Effector memory CD4-positive, alpha-beta T cell (primary cell): ENCODE measurements around the gene SMIM5.
A peak's percentile ranks its signal among the peaks of the same experiment; 100 is the strongest.

Experiments
- DNase-seq, 3 donors: peaks; one replicate each; pipeline ENCODE4 v3.0.0-alpha.2; 2020
- H3K27ac ChIP-seq: 2 replicates; pipeline ENCODE4 v1.7.0; 2013; ENCODE audit warnings: mild to moderate bottlenecking, low read length, moderate library complexity; ENCODE audit not compliant: insufficient read depth, poor library complexity, severe bottlenecking
- H3K27me3 ChIP-seq: replicated peaks from 2 replicates; pipeline ENCODE4 v1.7.0; 2013; ENCODE audit warnings: mild to moderate bottlenecking, low read length; ENCODE audit not compliant: insufficient read depth, control insufficient read depth, poor library complexity, severe bottlenecking
- H3K36me3 ChIP-seq: 2 replicates; pipeline ENCODE4 v1.7.0; 2013; ENCODE audit warnings: mild to moderate bottlenecking, low read length, moderate library complexity; ENCODE audit not compliant: control insufficient read depth, insufficient read depth
- H3K4me1 ChIP-seq: 2 replicates; pipeline ENCODE4 v1.7.0; 2013; ENCODE audit warnings: low read length, mild to moderate bottlenecking; ENCODE audit not compliant: control insufficient read depth, insufficient read depth, poor library complexity, severe bottlenecking
- H3K4me3 ChIP-seq: 2 replicates; pipeline ENCODE4 v1.7.0; 2013; ENCODE audit warnings: low read length, low read depth, mild to moderate bottlenecking; ENCODE audit not compliant: insufficient read depth, poor library complexity, severe bottlenecking
- H3K9me3 ChIP-seq: 2 replicates; pipeline ENCODE4 v1.7.0; 2013; ENCODE audit warnings: mild to moderate bottlenecking, low read length, moderate library complexity; ENCODE audit not compliant: control insufficient read depth

SMIM5 gene

DNA sequence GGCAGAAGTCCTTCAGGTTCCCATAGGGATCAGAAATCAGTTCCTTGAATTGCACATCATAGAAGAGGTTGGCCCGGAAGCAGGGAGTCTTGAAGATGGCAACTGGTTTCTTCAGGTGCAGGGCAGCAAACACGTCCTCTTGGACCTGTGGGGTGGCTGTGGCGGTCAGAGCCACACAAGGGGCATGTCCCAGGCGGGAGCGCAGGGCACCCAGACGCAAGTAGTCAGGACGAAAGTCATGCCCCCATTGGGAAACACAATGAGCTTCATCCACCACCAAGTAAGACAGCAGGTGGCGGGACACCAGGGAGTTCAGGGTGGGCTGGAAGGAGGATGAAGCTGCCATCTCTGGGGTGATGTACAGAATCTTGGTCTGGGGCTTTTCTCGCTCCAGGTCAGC, 29.3 kb downstream of the SMIM5 start:
- Histone ChIP-seq H3K27me3 (no peaks in the 10 kb centered on the region), H3K36me3 (peaks cover 22% of the 10 kb centered on the region), H3K4me3 (no peak overlapping the region), H3K27ac (no peak overlapping the region), H3K4me1 (peaks cover 7% of the 10 kb centered on the region), H3K9me3 (no peaks in the 10 kb centered on the region)
- DNase-seq, result no peak

GRCh38 chr17:75664099-75664549, 30.9 kb downstream of the SMIM5 start:
- Histone ChIP-seq H3K27ac (no peak overlapping the region), H3K9me3 (no peaks in the 10 kb centered on the region), H3K27me3 (no peaks in the 10 kb centered on the region), H3K36me3 (peaks cover 22% of the 10 kb centered on the region), H3K4me3 (no peak overlapping the region), H3K4me1 (peaks cover 14% of the 10 kb centered on the region)
- DNase-seq, result no peak

DNA sequence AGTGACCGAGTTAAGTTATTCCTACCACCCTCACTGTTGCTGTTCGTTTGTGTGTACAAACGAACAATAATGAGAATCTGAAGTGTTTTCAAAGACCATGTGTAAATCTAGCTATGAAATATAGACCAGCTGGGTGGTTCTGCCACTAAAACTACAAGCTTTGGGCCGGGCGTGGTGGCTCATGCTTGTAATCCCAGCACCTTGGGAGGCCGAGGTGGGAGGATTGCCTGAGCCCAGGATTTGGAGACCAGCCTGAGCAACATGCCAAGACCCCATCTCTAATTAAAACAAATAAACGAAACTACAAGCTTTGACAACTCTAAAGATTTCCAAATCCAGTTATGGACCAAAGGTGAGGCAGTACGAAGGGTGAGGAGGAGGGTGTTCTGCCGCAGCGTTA, 32.7 kb downstream of the SMIM5 start:
- no peak for DNase-seq
- Histone ChIP-seq H3K36me3 (peaks cover 32% of the 10 kb centered on the region), H3K4me1 (peaks cover 14% of the 10 kb centered on the region), H3K27ac (no peak overlapping the region), H3K9me3 (no peaks in the 10 kb centered on the region), H3K27me3 (no peaks in the 10 kb centered on the region), H3K4me3 (no peak overlapping the region)

DNA sequence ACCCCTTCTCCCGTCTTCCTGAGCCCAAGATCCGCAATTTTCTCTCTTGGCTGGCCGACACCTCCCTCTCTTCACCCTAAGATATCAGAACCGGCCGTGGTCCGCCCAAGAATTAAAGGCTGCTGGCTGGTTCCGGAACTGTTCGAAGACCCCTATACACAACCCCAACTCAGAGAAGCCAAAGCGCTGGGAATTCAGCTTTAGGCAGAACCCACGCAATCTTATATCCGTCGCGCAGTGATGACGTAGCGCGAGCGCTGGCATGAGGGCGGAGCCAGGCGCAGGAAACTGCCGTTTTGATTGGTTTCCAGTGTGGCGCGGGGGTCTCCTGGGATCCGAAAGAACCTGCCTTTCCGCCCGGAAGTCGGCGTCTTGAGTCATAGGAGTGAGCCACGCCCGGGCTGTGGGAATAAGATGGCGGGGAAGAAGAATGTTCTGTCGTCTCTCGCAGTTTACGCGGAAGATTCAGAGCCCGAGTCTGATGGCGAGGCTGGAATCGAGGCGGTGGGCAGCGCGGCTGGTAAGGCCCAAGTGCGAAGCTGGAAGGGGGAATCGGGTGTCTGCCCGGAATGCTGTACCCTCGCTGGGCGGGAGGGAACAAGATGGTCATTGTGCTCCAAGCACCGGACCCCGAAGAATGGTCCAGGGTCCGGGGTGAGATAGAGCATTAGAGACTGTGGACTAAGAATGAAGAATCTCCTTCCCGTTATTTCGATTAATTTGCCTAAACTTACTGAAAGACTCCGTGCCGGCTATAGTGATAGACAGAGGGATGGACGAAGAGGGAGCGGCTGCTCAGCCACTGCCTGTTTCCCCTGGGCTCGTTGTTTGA, 33.9 kb downstream of the SMIM5 start, which contains the start of the genes RECQL5 and SAP30BP:
Gene RECQL5, minus strand, starts transcription at position 196 of the 832 bp plus-strand sequence. CDS start 597 bp downstream, outside the sequence.
Gene SAP30BP, plus strand, starts transcription at position 380 of the 832 bp plus-strand sequence. Its CDS starts 35 bp downstream, at position 415.
- DNase-seq, result peak; percentile 94 to 98 (median 97)

GRCh38 chr17:75667825-75668224, 34.6 kb downstream of the SMIM5 start:
- Histone ChIP-seq H3K4me1 (peaks cover 14% of the 10 kb centered on the region), H3K4me3 (peak overlapping the region; percentile 99), H3K27ac (peak overlapping the region; percentile 93), H3K36me3 (peaks cover 36% of the 10 kb centered on the region), H3K27me3 (no peaks in the 10 kb centered on the region), H3K9me3 (no peaks in the 10 kb centered on the region)
- DNase-seq, result no peak

More for the DNA sequence above, 33.9 kb downstream of the SMIM5 start, which contains the start of the genes RECQL5 and SAP30BP:
- H3K27ac ChIP-seq, result peak within 1 kb of the TSS; percentile 93
- H3K4me3 ChIP-seq, result peak within 1 kb of the TSS; percentile 99
- no peaks in the 10 kb centered on the region for H3K27me3 ChIP-seq
- H3K9me3 ChIP-seq, result no peaks in the 10 kb centered on the region
- H3K36me3 ChIP-seq, result peaks cover 35% of the 10 kb centered on the region
- H3K4me1 ChIP-seq, result peaks cover 14% of the 10 kb centered on the region

GRCh38 chr17:75668489-75668888, 35.3 kb downstream of the SMIM5 start:
- H3K4me1 ChIP-seq, result peaks cover 14% of the 10 kb centered on the region
- peaks cover 42% of the 10 kb centered on the region for H3K36me3 ChIP-seq
- no peak overlapping the region for H3K4me3 ChIP-seq
- H3K27ac ChIP-seq, result no peak overlapping the region
- DNase-seq, result no peak
- H3K27me3 ChIP-seq, result no peaks in the 10 kb centered on the region
- no peaks in the 10 kb centered on the region for H3K9me3 ChIP-seq

DNA sequence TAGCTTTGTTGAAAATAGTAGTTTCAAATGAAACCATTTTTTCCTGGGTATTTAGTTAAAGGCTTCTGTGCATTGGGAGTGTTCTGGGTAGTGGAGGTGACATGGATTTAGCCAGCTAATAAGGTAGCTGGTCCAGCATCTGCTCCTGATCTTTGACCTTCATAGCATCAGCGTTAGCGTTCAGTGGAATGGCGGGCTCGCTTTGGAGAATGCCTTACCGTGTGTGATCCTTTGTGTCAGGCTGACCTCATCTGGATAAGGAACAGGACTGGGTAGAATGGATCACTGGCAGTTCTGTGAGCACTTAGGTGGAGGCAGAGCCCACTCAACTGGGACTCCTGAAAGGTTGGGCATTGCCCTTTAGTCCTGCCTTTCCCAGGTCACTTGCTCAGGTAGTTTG, 37.6 kb downstream of the SMIM5 start:
- no peak for DNase-seq
- no peaks in the 10 kb centered on the region for H3K27me3 ChIP-seq
- no peak overlapping the region for H3K27ac ChIP-seq
- H3K4me3 ChIP-seq, result no peak overlapping the region
- H3K36me3 ChIP-seq, result peaks cover 47% of the 10 kb centered on the region
- H3K4me1 ChIP-seq, result peaks cover 14% of the 10 kb centered on the region
- no peaks in the 10 kb centered on the region for H3K9me3 ChIP-seq

DNA sequence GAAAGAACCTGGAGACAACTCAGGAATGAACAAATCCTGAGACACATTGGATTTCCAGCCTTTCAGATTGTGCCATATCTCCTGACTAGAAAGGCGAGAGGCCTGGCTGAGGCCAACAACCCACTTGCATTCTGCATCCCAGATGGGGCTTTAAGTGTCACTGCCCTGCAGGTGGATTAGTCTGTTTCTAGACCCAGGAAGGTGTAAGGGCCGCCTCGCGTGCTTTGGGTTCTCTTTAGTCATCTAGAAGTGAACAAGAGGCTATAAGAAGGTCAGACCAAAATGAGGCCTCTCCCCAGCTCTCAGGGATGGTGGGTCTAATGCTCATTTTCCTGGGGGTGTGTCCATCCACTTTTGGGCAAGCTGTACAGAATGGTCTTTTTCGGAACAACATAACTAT, 38.8 kb downstream of the SMIM5 start:
- no peak for DNase-seq
- no peak overlapping the region for H3K27ac ChIP-seq
- no peaks in the 10 kb centered on the region for H3K9me3 ChIP-seq
- H3K4me3 ChIP-seq, result no peak overlapping the region
- no peaks in the 10 kb centered on the region for H3K27me3 ChIP-seq
- peaks cover 7% of the 10 kb centered on the region for H3K4me1 ChIP-seq
- peaks cover 53% of the 10 kb centered on the region for H3K36me3 ChIP-seq

DNA sequence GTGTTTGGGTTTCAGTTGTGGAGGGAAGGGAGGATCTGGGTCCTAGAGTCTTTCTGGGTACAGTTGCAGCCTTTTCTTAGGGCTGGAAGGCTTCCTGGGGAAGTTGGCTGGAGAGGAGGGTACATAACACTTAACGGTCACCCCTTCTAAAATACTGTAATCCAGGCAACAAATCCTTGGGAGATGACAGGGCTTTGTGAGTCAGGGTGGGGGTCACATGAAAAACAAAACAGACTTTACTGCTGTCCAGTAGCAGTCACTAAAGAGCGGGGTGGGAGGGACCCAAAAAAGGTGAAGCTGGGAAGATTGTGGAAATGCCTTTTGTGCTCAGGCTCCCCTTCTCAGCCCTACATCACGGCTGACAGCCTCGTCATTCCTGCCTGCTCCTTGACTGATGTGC, 40.3 kb downstream of the SMIM5 start:
- Histone ChIP-seq H3K27me3 (no peaks in the 10 kb centered on the region), H3K4me3 (no peak overlapping the region), H3K27ac (no peak overlapping the region), H3K9me3 (no peaks in the 10 kb centered on the region), H3K4me1 (no peaks in the 10 kb centered on the region), H3K36me3 (peaks cover 59% of the 10 kb centered on the region)
- no peak for DNase-seq

GRCh38 chr17:75676461-75676860, 43.2 kb downstream of the SMIM5 start:
- Histone ChIP-seq H3K9me3 (no peaks in the 10 kb centered on the region), H3K4me3 (no peak overlapping the region), H3K27me3 (no peaks in the 10 kb centered on the region), H3K36me3 (peaks cover 58% of the 10 kb centered on the region), H3K4me1 (no peaks in the 10 kb centered on the region), H3K27ac (no peak overlapping the region)
- DNase-seq, result no peak
